GM12878 (cell line): ENCODE results near the gene ZNF3. TPM values are rescaled to one million over a fixed set of nuclear protein-coding genes. Genes with fewer than 3 reads are reported as not detected.

ENCODE experiments used
- BACH1 ChIP-seq: fragments of 450-650 bp; IDR thresholded peaks from 2 replicates; pipeline ENCODE4 v1.6.1; 2017; ENCODE audit warnings: mild to moderate bottlenecking, borderline replicate concordance
- BCLAF1 ChIP-seq: fragments of 450-650 bp; IDR thresholded peaks from 2 replicates; pipeline ENCODE4 v1.6.1; 2017; ENCODE audit warnings: antibody characterized with exemption, mild to moderate bottlenecking, moderate library complexity
- BRCA1 ChIP-seq: IDR thresholded peaks from 2 replicates; pipeline ENCODE4 v1.6.1; 2011; ENCODE audit warnings: low read depth, low read length, improper control_type of control experiment
- CBX5 ChIP-seq: sonication (generic); IDR thresholded peaks from 2 replicates; pipeline ENCODE4 v1.6.1; 2016; ENCODE audit warnings: low read depth, moderate library complexity, mild to moderate bottlenecking, inconsistent platforms
- CEBPZ ChIP-seq: fragments of 150-350 bp; IDR thresholded peaks from 2 replicates; pipeline ENCODE4 v1.6.1; 2016; ENCODE audit warnings: low read depth, low read length
- CHD1 ChIP-seq: IDR thresholded peaks from 2 replicates; pipeline ENCODE4 v1.6.1; 2012; ENCODE audit warnings: low read depth, low read length, improper control_type of control experiment
- EZH2 ChIP-seq: IDR thresholded peaks from 2 replicates; pipeline ENCODE4 v1.6.1; 2012; ENCODE audit warnings: low read depth, mild to moderate bottlenecking, control low read depth, inconsistent platforms, low read length, borderline replicate concordance; ENCODE audit not compliant: control insufficient read depth
- HDAC2 ChIP-seq: fragments of 200-600 bp; sonication (generic); IDR thresholded peaks from 2 replicates; pipeline ENCODE4 v1.6.1; 2017
- HSF1 ChIP-seq: fragments of 150-350 bp; IDR thresholded peaks from 2 replicates; pipeline ENCODE4 v1.6.1; 2014; ENCODE audit warnings: mild to moderate bottlenecking, low read depth, low read length
- MAX ChIP-seq: IDR thresholded peaks from 2 replicates; pipeline ENCODE4 v1.6.1; 2012; ENCODE audit warnings: low read depth, low read length, improper control_type of control experiment
- MYC ChIP-seq: IDR thresholded peaks from 2 replicates; pipeline ENCODE4 v1.6.1; 2011; ENCODE audit warnings: mild to moderate bottlenecking, low read length, moderate library complexity, inconsistent platforms; ENCODE audit not compliant: insufficient read depth, insufficient replicate concordance, insufficient read length, severe bottlenecking
- PAX8 ChIP-seq: fragments of 450-650 bp; IDR thresholded peaks from 2 replicates; pipeline ENCODE4 v1.6.1; 2017; ENCODE audit warnings: mild to moderate bottlenecking, moderate library complexity
- POLR2AphosphoS5 ChIP-seq: IDR thresholded peaks from 2 replicates; pipeline ENCODE4 v1.6.1; 2011; ENCODE audit warnings: mild to moderate bottlenecking, low read length, inconsistent platforms
- REST ChIP-seq: IDR thresholded peaks from 2 replicates; pipeline ENCODE4 v1.6.1; 2012; ENCODE audit warnings: mild to moderate bottlenecking, low read depth, low read length
- SREBF2 ChIP-seq: IDR thresholded peaks from 2 replicates; pipeline ENCODE4 v1.6.1; 2012; ENCODE audit warnings: mild to moderate bottlenecking, low read length
- TBL1XR1 ChIP-seq: IDR thresholded peaks from 2 replicates; pipeline ENCODE4 v1.6.1; 2012; ENCODE audit warnings: low read depth, low read length, improper control_type of control experiment
- TCF7 ChIP-seq: IDR thresholded peaks from 2 replicates; pipeline ENCODE4 v1.6.1; 2014; ENCODE audit warnings: antibody characterized with exemption, borderline replicate concordance
- ZZZ3 ChIP-seq: IDR thresholded peaks from 2 replicates; pipeline ENCODE4 v1.6.1; 2011; ENCODE audit warnings: low read depth; ENCODE audit not compliant: control insufficient read depth, insufficient read length
- polyA plus RNA-seq, 11 experiments: library from polyadenylated mRNA; depleted of rRNA in 4 of 11; unstranded in 6 of 11; stranded (reverse) in 5 of 11; fragments of >200 nt; fragmentation: Nextera tagmentation in 4 of 11; fragmentation: Illumina TruSeq in 1 of 11; extraction: Ambion mirVana in 4 of 11; extraction: Trizol in 1 of 11; gene quantifications; 1 replicate in 1 of 11; 2 replicates in 10 of 11; pipeline versions ENCODE4 v1.2.1 to v1.2.3, GENCODE V29; 2011 to 2016; ENCODE audit warnings: inconsistent platforms in 2 of 11, missing spikeins in 2 of 11, low read depth in 1 of 11
- total RNA-seq, 4 experiments: library from RNA; depleted of rRNA in 3 of 4; stranded (reverse); fragments of >200 nt in 3 of 4; fragmentation: Illumina TruSeq in 1 of 4; extraction: Trizol in 1 of 4; gene quantifications; 2 replicates each; pipeline versions ENCODE4 v1.2.1 to v1.2.3, GENCODE V29; 2013 to 2021

ZNF3 gene
- total and polyA plus RNA-seq, 10 of the 15 experiments (the other 5 are each of a cell fraction or from before 2014, with no cell fraction given), result 17.2 to 37.4 (median 29.4) TPM

- TF ChIP-seq HSF1 (no peak), MAX (no peak), CEBPZ (no peak), MYC (no peak), PAX8 (no peak), CBX5 (0 out of 2 replicates have a peak, but pooled peaks have one; percentile 29), ZZZ3 (no peak), REST (0 out of 2 replicates have a peak, but pooled peaks have one; percentile 9), SREBF2 (no peak), TBL1XR1 (no peak), HDAC2 (no peak), BCLAF1 (no peak), TCF7 (no peak), EZH2 (no peak), BRCA1 (no peak), POLR2AphosphoS5 (peak; percentile 91), CHD1 (no peak), BACH1 (peak; percentile 42; the same call in 1 of the 2 replicates)
Measured at GRCh38 chr7:100049441-100050291, 31.9 kb downstream of the ZNF3 start, which contains the start of gene ZSCAN21 (continued).
